RCC 7860 (cell line): Measurements from ENCODE around the gene ITGB8.
"Not testable (repeated sequence)": the region's sequence is repeated elsewhere in the genome, so short reads cannot be mapped to it uniquely, and the experiment has no call there.

Source experiments
- DNase-seq: peaks from one replicate; pipeline ENCODE4 v3.0.0-alpha.2; 2015; ENCODE audit warnings: low spot score
- FAIRE-seq: peaks from 2 replicates; lab custom pipeline; 2012; peaks lifted over from hg19 to GRCh38; lab: Jason Lieb, UNC

ITGB8 gene

DNA sequence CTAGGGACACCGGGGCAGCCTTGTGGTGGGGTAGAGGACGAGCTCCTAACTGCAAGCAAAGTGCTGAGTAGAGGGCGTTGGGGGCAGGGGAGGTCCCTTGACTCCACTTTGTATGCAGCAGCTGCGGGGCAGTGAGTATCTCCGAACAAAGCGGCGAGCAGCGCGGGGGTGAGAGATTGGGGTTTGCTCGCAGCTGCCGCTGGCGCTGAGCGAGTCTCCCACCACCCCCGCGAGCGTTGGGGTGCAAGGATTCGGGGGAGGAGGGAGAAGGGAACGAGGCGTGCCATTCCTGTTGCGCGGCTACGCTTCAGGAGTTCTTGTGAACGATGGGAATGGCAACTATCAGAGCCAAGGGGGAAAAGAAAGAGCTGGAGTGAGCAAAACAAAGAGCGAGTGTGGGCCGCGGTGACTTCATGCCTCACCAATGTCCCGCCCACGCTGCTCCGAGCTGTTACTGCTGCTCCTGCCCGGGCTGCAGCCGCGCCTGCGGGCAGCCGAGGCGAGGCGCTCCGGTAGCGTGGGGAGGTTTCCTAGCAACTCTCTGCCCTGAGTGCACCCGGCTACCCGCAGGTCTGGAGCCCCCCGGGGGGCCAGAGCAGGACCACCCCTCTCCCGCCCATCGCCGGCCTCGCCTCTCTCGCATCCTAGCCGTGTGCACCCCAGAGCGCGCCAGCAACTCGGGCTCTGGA is at the start of gene ITGB8:
ITGB8 (plus strand) TSS at position 662 of the 689 bp plus-strand sequence. CDS start 907 bp downstream, outside the sequence.
- FAIRE-seq, result peak; percentile 73

DNA sequence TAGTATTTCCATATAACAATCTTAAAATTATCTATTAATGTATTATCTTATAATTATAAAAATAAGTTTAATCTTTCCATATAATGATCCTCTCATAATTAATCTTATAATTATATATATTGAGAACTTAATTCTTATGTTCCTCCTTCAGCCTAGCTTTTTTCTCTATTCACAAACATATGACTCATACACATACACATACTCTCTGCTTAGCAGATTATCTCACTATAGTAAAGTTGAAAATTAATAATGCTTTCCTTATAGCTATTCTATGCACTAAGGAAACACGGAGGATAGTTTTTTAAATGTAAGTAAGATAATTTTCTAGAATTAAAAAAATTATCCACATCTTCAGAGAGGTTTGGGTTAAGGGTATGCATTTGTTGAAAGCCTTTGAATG is 47.7 kb upstream of the ITGB8 start:
- peak; percentile 66 for FAIRE-seq
- no peak for DNase-seq

More for the DNA sequence above, at the start of gene ITGB8:
- DNase-seq, result peak; percentile 93

DNA sequence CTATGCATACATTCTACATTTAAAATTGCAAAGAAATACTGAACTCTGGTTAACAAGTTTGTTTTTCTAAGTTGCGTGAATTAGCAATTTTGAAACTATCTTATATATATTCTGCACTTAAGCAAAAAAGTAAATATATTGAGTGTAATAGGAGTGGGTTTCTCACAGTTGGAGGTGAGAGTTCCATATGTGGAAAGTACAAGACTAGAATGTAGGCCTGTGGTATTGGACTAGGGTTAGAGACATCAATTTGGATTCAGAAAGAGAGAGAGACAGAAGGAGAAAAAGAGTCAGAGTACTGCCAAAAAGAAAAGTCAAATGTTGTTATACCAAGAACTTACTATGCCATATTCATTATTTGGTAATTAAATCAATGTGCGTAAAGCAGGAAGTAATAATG is 47.3 kb upstream of the ITGB8 start:
- FAIRE-seq, result no peak
- DNase-seq, result no peak

DNA sequence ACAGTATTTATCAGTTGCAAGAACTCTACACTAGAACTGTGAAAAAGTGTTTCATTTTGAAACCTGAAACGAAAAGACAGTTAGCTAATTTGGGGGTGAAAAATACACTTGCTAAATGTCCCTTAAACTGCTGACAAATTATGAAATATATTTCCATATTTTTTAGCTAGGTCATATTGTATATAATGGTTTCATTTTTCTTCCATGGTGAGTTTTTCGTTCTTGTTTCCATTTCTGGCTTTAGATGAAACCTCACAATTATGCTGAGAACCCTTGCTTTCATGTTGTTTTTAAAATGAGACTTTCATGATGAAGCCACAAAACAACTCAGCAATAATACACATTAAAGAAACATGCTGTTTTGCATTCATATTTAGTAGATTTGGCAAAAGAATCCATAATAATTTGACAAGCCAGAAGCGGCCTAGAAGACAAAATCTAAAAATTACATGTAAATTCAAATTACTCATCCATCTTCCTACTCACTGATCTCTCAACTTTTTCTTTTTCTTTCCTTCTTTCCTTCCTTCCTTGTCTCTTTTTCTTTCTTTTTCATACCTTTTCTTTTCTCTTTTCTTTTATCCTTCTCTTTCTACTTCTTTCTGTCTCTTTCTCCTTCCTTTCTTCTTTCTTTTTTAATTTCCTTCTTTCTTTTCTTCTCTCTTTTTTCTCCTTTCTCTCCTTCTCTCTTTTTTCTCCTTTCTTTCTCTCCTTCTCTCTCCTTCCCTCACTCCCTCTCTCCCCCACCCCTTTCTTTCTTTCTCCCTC is 46.5 kb upstream of the ITGB8 start:
- no peak for FAIRE-seq
- no peak for DNase-seq

DNA sequence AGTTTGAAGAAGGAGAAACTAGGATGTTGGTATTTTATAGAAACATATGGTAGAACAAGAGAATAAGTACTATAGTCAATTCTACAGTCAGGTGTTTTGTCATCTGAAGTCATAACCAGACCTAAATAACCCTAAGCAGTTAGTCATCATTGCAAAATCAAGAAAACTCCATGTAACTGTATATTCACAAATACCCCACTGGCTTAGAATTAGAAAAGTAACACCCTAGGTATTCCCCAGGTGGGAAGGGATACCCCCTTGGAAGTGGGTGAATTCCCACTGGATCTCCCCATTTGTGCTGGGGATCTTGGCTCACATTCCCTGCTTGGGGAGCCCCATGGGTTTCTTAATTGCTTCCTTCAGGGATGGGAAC is 45.9 kb upstream of the ITGB8 start:
- FAIRE-seq, result no peak
- DNase-seq, result no peak

DNA sequence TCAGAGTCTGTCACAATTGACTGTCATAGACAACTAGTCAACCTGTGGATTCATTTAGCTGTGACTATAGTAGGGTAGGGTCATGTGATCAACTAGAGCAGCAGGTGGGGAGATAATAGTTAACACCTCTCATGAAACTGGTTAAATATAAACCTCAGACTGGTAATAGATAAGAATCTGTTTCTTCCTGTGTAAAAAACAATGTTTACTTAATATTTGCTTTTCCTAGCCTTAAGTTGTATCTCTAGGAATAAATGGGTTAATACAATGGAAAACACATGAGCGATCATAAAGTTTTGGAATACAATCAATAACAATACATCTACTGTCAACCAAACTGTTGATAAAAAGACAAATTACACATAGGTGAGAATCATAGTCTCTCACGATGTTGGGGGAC is 43.4 kb upstream of the ITGB8 start:
- FAIRE-seq (no peak), DNase-seq (no peak)

DNA sequence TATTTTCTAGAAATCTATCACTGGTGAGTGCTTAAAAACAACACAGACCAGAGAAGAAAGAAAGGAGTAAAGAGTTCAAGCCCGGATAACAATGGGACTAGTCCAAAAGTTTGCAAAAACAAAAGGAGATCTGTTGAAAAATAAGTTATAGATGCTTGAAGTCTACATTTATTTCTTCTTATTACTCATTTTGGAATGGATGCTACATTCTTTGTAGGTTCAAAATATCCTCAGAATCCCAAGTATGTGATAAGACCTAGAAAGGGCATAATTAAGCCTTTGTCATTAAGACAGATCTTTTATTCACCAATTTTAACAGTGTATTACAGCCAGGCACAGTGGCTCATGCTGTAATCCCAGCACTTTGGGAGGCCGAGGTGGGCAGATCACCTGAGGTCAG is 42.7 kb upstream of the ITGB8 start:
- DNase-seq (no peak), FAIRE-seq (no peak)

DNA sequence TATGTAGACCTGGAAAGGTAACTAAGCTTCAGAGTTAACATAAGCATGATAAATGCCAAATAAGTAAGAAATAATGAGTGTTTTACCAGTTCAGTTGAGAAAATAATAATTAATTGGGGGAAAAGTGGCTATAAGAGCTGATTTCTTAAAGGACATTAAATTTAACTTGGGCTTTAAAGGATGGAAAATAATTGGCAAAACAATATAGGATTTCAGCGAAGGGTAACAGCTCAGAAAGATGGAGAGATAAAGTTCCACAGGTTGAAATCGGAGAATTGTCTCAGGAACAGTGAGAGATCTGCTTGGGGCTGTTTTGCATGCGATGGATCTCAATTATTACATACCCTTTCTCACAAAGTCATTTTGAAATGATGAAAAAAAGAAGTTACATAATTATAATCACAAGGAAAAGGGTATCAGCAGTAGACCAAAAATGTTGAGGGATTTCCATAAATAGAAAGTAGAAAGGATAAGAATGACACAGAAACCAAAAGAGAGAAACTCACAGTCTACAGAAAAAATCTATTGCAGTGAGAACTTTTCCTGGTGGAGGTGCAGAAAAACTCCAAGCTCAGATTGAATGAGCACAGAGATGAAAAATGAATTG is 40.1 kb upstream of the ITGB8 start:
- FAIRE-seq (no peak), DNase-seq (no peak)

DNA sequence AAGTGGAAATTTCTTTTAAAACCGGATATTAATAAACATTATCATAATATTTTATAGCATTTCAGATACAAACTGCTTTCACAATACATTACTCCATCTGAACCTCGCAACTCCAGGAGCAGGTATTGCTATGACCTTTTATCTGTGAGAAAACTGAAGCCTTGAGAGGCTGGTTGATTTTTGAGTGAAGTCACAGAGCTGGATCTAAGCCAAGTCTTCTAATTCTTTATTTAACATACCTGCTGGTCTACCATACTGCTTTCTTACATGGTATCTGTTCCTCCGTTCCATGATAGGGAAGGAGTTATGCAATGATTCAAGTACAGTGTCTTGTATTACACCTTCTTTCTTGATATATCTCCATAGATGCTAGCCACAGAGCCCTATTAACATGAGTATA is 37.4 kb upstream of the ITGB8 start:
- FAIRE-seq (no peak), DNase-seq (no peak)

DNA sequence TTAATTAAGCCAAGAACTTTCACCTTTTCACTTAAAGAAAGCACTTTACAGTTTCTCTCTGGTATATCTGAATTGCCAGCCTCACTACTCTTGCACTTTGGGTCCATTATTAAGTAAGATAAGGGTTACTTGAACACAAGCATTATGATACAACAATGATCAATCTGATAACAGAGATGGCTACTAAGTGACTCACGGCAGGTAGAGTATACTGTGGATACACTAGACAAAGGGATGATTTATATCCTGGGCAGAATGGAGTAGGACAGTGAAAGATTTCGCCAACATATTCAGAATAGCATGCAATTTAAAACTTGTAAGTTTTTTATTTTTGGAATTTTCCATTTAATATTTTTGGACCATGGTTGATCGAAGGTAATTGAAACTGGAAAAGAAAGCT is 34.3 kb upstream of the ITGB8 start:
- no peak for FAIRE-seq
- DNase-seq, result peak; percentile 27

DNA sequence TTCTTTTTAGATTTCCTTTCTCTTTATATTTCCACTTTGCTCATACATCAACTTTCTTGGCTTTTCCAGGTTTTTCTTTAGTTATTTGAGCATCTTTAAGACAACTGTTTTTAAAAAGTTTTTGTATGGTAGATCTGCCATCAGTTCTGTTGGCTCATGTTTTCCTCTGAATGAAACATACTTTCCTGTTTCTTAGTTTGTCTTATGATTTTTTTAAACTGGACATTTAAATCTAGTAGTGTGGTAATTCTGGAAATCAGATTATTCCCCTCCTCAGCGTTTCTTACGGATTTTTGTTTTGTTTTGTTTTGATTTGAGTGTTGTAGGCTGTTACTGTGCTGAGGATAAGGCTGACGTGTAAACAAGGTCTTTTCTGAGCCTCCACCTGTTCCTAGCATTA is 33.8 kb upstream of the ITGB8 start:
- DNase-seq (no peak), FAIRE-seq (peak; percentile 34)

DNA sequence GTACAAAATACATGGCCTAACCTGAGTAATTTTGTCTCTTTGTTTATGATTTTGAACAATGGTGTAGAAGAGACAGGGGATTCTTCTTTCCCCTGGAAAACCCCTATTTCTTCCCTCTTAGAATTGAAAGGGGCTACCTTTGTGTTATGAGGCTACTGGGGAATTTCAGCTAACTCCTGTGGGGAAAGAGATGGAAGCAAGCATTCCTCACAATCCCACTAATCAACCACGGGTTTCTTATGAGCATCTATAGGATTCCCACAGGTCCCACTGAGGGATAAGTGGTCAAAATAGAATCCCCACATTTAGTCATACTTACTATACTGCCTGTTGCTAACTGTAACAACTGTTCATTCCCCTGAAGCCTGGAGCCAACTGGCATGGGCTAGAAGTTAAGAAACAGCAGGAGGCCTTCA is 32.2 kb upstream of the ITGB8 start:
- FAIRE-seq, result no peak

DNA sequence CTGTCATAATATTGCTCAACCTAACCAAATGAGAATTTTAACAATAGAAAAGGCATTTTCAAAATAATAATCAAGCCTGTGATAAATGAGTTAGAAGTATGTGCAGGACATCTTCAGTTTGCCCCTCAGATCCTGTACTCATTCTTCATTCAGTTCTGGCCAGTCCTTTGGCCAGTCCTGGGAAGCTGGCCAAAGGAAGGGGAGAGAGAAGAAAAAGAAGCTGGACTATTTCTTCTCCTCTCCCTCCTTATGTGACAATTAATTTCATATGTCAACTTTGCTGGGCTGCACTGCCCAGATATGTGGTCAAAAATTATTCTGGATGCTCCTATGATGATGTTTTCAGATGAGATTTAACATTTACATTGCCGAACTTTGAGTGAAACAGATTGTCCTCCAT is 31.6 kb upstream of the ITGB8 start:
- DNase-seq (no peak), FAIRE-seq (no peak)

More for the DNA sequence above, 32.2 kb upstream of the ITGB8 start:
- DNase-seq, result no peak

DNA sequence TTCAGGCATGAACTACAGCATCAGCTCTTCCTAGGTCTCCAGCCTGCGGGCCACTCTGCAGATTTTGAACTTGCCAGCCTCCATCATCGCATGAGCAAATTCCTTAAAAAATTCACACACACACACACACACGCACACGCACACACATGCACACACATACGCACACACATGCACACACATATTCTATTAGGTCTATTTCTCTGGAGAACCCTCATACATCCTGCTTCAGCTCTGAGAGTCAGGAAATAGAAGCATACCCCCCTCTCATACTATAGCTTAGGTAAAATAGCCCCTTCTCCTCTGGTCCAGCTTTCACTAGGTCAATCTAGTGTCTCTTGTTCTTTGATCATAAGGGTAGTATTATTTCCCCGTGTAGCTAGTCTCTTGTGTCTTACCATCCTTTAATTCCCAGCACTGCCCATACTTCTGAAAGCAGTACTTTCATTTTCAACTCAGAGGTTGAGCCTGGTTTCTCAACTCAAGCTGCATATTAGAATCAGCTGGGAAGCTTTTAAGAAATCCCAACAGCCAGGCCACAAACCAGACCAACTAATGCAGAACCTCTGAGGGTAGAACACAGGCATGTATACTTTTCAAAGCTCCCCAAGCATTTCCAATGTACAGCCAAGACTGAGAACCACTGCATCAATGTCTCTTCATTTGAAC is 30.9 kb upstream of the ITGB8 start:
- DNase-seq (no peak), FAIRE-seq (no peak)

DNA sequence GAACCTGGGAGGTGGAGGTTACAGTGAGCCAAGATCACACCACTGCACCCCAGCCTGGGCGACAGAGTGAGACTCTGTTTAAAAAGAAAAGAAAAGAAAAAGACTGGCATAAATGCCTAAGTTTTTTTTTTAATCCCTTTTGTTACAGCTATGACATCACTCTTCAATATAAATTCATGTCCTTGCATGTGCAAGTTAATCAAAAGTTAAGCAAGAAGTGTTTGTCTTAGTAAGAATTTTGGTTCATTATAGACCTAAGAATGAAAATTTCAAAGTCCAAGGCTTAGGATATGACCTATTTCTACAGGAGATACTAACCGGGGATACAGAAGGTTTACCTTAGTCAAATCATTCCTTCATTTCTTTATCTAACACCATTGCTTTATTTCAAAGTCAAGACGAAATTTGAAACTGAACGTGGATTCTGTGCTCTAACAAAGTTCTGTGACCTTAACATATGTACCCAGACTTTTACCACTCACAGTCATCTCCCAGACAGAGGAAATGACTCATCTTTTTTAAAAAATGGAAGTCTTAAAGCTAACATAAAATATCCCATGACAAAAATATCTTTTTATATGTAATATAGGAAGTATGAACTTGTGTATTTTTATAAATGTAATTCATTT is 29.3 kb upstream of the ITGB8 start:
- FAIRE-seq (peak; percentile 81), DNase-seq (no peak)

DNA sequence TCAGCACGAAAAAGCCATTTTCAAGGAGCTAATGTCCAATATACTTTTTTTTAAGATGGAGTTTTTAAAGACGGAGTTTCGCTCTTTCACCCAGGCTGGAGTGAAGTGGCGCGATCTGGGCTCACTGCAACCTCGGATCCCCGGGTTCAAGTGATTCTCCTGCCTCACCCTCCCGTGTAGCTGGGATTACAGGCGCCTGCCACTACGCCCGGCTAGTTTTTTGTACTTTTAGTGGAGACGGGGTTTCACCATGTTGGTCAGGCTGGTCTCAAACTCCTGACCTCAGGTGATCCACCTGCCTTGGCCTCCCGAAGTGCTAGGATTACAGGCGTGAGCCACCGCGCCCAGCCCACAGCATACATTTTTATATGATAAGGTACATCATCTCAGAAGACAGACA is 28.4 kb upstream of the ITGB8 start:
- not testable (repeated sequence) for FAIRE-seq, DNase-seq

DNA sequence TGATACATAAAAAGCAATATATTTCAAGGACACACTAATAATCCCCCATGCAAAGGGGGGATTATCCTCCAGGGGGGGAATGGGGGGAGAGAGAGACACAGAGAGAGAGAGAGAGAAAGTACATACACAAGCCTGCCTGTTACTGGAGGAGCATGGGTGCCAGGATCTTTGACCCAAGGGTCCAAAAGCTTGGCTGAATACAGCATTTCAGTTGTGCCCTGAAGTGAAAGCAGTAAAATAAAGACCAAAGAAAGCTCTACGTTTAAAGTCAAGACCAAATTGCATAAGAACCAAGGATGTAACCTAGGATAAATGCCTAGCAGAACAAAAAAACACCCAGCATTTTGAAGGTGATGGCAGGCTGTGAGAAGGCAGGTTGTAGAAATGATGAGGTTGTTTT is 27.8 kb upstream of the ITGB8 start:
- FAIRE-seq (no peak), DNase-seq (no peak)

DNA sequence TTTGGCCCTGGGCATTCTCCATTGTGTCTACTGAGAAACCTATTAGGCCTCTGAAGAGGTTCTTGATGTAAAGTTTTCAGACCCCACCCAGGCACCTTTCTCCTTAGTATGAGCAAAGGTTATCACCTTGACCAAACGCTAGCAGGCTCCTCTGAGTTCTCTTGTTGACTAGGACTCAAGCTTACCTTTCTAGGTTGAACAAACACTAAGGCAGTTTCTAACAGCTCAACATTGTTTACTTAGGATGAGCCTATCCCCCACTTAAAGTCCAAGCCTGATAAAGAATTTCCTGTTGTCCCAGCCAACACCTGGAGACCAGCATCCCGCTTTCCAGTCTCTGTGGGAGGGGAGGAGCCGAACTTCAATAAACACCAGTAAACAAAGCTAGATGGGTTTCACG is 26.3 kb upstream of the ITGB8 start:
- DNase-seq (no peak), FAIRE-seq (no peak)

DNA sequence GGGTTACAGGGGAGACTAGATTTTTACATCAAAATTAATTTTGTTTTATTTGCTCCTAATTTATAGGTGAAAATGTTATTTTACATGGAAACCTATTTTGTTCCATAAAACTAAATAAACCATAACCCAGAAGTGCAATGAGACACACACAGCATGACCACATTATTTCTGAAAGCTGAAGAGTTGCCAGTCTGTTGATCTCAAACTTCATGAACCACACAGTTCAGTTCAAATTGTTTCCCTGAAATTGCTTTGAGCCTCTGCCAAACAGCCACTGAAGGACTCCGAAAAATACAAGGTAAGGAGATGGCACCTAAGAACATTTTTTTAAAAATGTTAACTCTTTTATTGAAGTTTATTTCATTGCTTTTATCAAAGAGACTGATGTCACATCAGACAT is 25.0 kb upstream of the ITGB8 start:
- DNase-seq (no peak), FAIRE-seq (no peak)

DNA sequence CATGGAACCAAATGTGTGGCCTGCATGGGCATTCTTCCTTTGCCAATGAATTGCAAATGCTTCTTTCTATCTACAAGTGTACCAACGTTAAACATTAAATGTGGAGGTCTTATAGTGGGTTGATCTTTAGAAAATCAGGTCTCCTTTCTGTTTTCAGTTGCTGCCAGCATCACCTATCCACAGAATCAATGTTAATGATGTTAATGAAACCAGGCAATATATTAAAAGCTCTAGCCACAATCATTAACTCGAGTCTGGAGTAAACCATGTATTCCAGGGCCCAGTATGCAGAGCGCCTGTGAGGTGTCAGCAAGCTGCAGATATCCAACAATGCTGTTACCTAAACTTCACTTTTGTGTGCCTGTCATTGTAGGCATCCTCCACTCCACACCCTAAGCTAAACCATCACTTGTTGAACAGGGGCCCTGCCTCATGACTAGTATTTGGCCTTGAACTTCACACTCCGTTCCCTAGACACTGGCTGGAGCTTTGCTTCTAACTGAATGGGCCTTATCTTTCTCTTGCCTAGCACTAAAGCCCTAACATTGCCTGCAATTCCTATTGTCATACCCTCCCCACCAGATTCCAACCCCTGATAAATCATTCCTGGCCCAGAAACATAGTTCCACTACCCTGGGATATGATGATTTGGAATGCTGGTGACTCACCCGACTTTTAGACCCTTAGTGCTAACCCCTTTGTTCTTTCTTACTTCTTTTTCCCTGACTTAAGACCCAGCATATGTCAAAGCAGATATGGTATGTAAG is 24.3 kb upstream of the ITGB8 start:
- DNase-seq, result peak; percentile 39
- no peak for FAIRE-seq
